Measurements from ENCODE around the gene CAMK4.

GRCh38 chr5:111394586-111394985 is 170.4 kb downstream of the CAMK4 start:
- TF ChIP-seq, protein P1, sequence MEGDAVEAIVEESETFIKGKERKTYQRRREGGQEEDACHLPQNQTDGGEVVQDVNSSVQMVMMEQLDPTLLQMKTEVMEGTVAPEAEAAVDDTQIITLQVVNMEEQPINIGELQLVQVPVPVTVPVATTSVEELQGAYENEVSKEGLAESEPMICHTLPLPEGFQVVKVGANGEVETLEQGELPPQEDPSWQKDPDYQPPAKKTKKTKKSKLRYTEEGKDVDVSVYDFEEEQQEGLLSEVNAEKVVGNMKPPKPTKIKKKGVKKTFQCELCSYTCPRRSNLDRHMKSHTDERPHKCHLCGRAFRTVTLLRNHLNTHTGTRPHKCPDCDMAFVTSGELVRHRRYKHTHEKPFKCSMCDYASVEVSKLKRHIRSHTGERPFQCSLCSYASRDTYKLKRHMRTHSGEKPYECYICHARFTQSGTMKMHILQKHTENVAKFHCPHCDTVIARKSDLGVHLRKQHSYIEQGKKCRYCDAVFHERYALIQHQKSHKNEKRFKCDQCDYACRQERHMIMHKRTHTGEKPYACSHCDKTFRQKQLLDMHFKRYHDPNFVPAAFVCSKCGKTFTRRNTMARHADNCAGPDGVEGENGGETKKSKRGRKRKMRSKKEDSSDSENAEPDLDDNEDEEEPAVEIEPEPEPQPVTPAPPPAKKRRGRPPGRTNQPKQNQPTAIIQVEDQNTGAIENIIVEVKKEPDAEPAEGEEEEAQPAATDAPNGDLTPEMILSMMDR (IDR thresholded peaks at IDR 0.05), result no peak
- no peak for TF ChIP-seq POLR2A (IDR thresholded peaks at IDR 0.05)
